Endothelial cell of umbilical vein (primary cell): Measurements from ENCODE around the gene ARID5A.

Experiments used
- EZH2 ChIP-seq: IDR thresholded peaks from 2 replicates; pipeline ENCODE4 v1.6.1; 2012; ENCODE audit warnings: borderline replicate concordance, low read depth, mild to moderate bottlenecking, moderate library complexity, low read length, inconsistent platforms; ENCODE audit not compliant: severe bottlenecking
- GATA2 ChIP-seq: IDR thresholded peaks from 2 replicates; pipeline ENCODE4 v1.7.0; 2011; ENCODE audit warnings: low read depth, mild to moderate bottlenecking, moderate library complexity, mixed read lengths, low read length; ENCODE audit not compliant: insufficient read length, insufficient read depth
- JUN ChIP-seq: IDR thresholded peaks from 2 replicates; pipeline ENCODE4 v1.6.1; 2011; ENCODE audit warnings: borderline replicate concordance, low read depth; ENCODE audit not compliant: insufficient read length, insufficient read depth
- POLR2A ChIP-seq: IDR thresholded peaks from 2 replicates; pipeline ENCODE4 v1.6.1; 2012; ENCODE audit warnings: low read depth, mild to moderate bottlenecking, control low read depth, low read length
- POLR2AphosphoS5 ChIP-seq: IDR thresholded peaks from 2 replicates; pipeline ENCODE4 v1.6.1; 2012; ENCODE audit warnings: low read depth, mild to moderate bottlenecking, control low read depth, low read length, moderate library complexity; ENCODE audit not compliant: insufficient read depth
- TF ChIP-seq, protein P1 (sequence below), 2 donors: IDR thresholded peaks; 1 replicate in 1 of 2; 2 replicates in 1 of 2; pipeline ENCODE4 v1.5.1; 2011; ENCODE audit warnings: low read length in 2 of 2, mild to moderate bottlenecking in 2 of 2, moderate library complexity in 2 of 2, control low read depth in 1 of 2, inconsistent platforms in 1 of 2, low read depth in 1 of 2; ENCODE audit not compliant: insufficient read depth in 1 of 2; ENCODE audit errors: extremely low read depth in 1 of 2
- TF ChIP-seq, protein P2 (sequence below): IDR thresholded peaks from 2 replicates; pipeline ENCODE4 v1.6.1; 2011; ENCODE audit not compliant: insufficient read depth, insufficient read length

- TF ChIP-seq, protein P1, sequence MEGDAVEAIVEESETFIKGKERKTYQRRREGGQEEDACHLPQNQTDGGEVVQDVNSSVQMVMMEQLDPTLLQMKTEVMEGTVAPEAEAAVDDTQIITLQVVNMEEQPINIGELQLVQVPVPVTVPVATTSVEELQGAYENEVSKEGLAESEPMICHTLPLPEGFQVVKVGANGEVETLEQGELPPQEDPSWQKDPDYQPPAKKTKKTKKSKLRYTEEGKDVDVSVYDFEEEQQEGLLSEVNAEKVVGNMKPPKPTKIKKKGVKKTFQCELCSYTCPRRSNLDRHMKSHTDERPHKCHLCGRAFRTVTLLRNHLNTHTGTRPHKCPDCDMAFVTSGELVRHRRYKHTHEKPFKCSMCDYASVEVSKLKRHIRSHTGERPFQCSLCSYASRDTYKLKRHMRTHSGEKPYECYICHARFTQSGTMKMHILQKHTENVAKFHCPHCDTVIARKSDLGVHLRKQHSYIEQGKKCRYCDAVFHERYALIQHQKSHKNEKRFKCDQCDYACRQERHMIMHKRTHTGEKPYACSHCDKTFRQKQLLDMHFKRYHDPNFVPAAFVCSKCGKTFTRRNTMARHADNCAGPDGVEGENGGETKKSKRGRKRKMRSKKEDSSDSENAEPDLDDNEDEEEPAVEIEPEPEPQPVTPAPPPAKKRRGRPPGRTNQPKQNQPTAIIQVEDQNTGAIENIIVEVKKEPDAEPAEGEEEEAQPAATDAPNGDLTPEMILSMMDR (IDR thresholded peaks at IDR 0.05; ENCODE audit: extremely low read depth in 1 of 2, insufficient read depth in 1 of 2, low read depth in 1 of 2, low read length in 2 of 2) = no peak
- TF ChIP-seq POLR2A = no peak
- TF ChIP-seq EZH2 = no peak
- no peak for TF ChIP-seq JUN
- TF ChIP-seq GATA2 = no peak
- no peak for TF ChIP-seq POLR2AphosphoS5
- TF ChIP-seq, protein P2, sequence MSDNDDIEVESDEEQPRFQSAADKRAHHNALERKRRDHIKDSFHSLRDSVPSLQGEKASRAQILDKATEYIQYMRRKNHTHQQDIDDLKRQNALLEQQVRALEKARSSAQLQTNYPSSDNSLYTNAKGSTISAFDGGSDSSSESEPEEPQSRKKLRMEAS = no peak
Measured at GRCh38 chr2:96526101-96526591, 10.4 kb upstream of the ARID5A start.
